Measurements from ENCODE around the gene PRDM7.

PRDM7 gene

DNA sequence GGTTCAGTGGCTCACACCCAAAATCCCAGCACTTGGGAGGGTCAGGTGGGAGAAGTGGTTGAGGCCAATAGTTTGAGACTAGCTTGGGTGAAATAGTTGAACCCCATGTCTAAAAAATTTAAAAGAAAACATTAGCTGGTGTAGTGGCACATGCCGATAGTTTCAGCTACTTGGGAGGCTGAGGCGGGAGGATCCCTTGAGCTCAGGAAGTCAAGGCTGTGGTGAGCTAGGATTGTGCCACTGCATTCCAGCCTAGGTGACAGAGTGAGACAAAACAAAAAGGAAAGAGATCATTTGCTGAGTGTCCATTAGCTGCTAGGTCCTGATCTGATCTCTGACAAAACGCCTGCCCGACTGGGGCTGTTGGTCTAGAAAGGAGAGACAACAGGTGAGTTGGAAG, 43.7 kb downstream of the PRDM7 start:
- no peak for DNase-seq

GRCh38 chr16:90032674-90033331, 44.3 kb downstream of the PRDM7 start:
- DNase-seq, result no peak

- DNase-seq, result no peak
These were observed 45.0 kb downstream of the PRDM7 start for GRCh38 chr16:90031931-90032673.

DNA sequence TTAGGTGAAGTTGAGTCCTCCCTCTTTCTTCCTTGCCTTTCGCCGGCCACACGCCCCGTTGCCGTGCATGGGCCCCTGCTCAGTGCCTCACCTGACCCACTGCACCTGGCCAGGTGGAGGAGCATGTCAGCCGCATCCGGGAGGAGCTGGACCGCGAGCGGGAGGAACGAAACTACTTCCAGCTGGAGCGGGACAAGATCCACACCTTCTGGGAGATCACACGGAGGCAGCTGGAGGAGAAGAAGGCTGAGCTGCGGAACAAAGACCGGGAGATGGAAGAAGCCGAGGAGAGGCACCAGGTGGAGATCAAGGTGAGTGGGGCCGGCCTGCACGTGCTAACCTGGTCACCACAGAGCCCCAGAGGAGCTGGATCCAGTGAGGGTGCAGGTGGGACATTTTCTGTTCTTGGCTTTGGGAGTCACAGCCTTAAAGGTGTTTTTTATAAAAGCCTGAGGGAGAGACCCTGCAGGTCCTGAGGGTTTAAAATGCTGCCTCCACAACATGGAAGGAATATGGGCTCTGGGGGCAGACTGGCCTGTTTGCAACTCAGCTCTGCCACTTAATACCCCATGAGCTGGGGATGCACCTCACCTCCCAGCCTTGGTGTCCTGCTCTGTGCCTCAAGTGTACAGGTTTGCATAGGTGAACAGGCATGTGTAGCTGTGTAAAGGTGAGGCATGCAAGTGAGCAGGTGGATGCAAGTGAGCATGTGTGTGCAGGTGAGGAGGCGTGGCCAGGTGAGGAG, 45.8 kb downstream of the PRDM7 start:
- no peak for DNase-seq

DNA sequence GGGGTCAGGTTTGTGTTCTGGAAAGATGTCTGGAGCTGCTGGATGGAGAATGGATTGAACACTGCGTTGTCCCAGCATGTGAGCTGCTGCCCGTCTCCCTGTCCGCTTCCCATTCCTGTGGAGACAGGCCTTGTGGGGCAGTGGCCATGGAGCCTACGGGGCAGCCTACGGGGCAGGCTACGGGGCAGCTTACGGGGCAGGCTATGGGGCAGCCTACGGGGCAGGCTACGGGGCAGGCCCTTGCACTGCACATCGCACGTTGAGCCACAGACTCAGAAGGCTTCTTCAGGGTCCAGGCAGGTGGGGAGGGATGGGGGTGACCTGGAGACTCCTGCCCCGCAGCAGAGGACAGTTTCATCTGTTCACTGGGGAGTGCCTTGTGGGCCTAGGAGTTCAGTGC, 48.1 kb downstream of the PRDM7 start:
- DNase-seq, result no peak

DNA sequence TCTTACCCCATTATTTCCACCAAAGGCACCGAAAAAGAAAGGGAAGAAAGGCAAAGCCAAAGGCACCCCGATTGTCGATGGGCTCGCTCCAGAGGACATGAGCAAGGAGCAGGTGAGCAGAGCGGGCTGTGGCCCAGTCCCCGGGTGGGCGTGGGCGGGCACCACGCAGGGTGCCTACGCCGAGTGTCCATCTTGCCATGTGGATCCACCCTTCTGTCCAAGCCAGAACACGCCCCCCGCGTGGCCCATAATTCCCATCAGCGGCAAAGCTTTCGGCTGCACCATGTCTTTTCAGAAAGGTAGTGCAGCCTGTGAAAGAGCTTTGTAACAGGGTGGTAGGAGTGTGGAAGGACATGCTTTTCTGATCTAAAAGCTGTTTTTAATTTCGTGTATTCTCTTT, 49.5 kb downstream of the PRDM7 start:
- no peak for DNase-seq

GRCh38 chr16:90026135-90026534, 51.0 kb downstream of the PRDM7 start:
- no peak for DNase-seq

- no peak for DNase-seq
These were observed 54.1 kb downstream of the PRDM7 start for GRCh38 chr16:90023078-90023447.

DNA sequence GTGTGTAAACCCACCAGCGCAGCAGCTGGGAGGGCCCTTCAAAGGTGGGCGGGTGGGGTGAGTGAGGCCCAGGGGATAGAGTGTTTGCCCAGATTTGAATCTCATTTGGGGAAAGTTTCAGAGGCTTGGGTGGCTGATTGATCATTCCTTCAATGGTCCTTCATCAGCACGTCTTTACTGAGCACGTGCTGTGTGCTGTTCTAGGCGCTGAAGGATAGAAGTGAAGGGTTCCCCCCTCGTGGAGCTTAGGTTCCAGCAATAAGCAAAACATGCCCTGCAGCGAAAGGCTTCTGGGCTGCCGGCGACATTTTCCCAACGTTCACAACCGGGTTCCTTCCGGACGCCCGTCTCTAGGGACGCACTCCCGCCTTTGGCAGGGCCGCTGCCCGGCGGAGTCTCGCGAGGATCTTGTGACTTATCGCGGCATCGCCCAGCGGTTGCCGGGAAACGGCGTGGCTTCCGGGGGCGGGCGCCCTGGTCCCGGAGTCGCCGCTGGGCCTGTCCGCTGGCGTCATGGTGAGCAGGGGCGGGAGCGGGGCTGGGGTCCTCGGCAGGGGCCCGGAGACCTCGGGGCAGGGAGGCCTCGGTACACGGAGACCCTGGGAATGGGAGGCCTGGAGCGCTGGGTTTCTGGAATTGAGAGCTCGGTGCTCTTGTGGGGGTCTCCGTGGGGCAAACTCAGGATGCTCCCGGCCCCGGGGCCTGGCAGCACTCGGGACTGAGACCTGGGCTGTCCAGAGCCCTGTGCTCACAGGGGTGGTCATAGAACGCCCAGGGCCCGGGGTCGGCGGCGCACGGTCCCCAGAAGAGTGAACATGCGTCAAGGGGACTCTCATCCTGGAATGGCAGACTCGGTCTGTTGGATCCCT, 54.7 kb downstream of the PRDM7 start:
- peak; percentile 69 to 70 for DNase-seq

DNA sequence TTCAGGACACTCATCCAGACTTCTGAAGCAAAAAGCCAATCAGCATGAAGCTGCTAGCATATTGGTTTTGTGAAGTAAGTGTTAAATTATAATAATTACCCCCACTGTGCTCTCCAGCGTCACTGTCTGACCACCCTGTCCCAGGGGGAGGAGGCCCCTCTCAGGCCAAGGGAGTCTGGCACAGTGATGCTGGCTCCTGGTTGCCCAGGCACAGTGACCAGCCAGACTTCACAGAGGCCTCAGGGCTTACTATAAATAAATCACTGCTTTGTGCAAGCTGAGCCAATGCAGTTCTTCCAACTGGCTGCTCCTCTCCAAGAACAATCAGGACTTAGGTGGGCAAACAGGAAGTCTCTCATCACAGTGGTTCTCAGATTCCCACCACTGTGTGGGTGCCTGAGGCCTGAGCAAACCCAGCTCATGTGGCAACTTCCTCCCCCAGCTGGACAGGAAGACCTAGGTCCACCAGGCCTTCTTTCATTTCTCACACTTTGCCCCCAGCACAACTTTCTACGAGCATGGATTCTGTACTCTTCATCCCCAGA, 56.2 kb downstream of the PRDM7 start:
- no peak for DNase-seq

GRCh38 chr16:90020260-90020837, 56.8 kb downstream of the PRDM7 start:
- no peak for DNase-seq

GRCh38 chr16:90019543-90020259, 57.4 kb downstream of the PRDM7 start:
- peak in 1 of 2 experiments; percentile 35 for DNase-seq

GRCh38 chr16:90018652-90019542, 58.2 kb downstream of the PRDM7 start, which contains the start of gene DBNDD1:
DBNDD1 (minus strand) TSS chr16:90019456; CDS start chr16:90019341, 115 bp downstream.
- DNase-seq, result no peak

GRCh38 chr16:90018297-90018651, 58.9 kb downstream of the PRDM7 start:
- DNase-seq, result no peak

- DNase-seq, result no peak
These were observed 60.7 kb downstream of the PRDM7 start for GRCh38 chr16:90016339-90016950.

GRCh38 chr16:90015586-90016338, 61.4 kb downstream of the PRDM7 start:
- DNase-seq, result no peak

DNA sequence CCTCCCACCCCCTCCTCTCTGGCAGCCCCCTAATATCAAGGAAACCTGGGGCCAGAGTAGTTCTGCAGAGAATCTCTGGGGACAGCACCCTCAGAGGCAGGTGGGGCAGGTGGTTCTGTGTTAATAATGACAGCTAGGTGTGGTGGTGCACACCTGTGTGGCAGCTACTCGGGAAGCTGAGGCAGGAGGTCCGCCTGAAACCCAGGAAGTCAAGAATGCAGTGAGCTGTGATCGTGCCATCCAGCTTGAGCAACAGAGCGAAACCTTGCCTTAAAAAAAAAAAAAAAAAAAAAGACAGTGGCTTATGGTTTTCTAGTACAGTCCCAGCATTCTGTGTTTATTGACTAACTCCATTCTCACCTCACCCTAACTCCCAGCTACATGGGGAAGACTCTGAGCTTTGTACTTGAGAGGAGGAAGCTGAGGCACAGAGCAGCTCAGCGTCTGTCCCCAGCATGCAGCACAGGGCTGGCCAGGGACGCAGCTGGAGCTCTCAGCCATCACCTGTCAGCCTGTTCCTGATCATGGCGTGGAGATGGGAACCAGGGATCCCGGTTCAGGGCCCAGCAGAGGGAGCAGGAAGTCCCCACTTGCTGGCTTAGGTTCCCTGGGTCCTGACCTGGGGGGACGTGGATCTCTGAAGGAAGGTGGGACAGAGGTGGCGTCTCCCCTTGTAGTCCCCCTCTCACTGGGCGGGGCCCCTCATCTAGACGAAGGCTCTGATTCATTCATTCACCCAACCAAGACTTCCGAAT, 64.0 kb downstream of the PRDM7 start:
- no peak for DNase-seq

DNA sequence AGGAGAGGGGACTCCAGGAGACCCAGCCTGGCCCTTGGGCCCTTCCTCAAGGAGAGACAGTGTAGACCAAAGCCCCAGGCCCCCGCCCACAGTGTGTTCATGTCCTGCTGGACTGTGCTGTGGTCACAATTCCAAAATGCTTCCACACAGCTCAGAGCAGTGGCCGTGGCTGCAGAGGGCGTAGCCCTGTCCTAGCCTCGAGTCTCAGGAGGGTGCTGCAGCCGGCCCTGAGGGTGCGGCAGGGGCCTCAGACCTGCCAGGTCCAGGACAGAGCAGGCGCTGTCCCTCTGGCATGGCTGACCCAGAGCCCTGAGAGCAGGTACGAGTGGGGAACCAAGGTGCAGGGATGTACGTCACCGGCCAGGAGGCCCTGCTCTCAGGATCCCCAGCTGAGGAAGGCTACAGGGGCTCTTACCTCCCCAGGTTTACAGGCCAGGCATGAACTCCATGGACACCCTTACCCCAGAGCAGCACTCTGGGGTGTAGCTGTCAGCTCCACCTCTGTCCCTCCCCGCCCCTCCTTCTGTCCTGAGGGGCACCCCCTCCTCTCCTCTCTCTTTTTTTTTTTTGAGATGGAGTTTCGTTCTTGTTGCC, 65.1 kb downstream of the PRDM7 start:
- DNase-seq, result no peak

All from activated CD4-positive, alpha-beta T cell treated with anti-CD3 and anti-CD28 coated beads, Interleukin-2, amount 50 U/mL, for 4 hours (primary cell).